GM15510 (cell line): Measurements from ENCODE around the gene ABCC4.

Experiments used
- POLR2A ChIP-seq: IDR thresholded peaks from 3 replicates; pipeline ENCODE4 v1.6.1; 2011; ENCODE audit warnings: borderline replicate concordance; ENCODE audit not compliant: insufficient read length; ENCODE audit errors: extremely low read depth

The ABCC4 gene

GRCh38 chr13:95204231-95204765, 97.0 kb downstream of the ABCC4 start:
- no peak for TF ChIP-seq POLR2A

DNA sequence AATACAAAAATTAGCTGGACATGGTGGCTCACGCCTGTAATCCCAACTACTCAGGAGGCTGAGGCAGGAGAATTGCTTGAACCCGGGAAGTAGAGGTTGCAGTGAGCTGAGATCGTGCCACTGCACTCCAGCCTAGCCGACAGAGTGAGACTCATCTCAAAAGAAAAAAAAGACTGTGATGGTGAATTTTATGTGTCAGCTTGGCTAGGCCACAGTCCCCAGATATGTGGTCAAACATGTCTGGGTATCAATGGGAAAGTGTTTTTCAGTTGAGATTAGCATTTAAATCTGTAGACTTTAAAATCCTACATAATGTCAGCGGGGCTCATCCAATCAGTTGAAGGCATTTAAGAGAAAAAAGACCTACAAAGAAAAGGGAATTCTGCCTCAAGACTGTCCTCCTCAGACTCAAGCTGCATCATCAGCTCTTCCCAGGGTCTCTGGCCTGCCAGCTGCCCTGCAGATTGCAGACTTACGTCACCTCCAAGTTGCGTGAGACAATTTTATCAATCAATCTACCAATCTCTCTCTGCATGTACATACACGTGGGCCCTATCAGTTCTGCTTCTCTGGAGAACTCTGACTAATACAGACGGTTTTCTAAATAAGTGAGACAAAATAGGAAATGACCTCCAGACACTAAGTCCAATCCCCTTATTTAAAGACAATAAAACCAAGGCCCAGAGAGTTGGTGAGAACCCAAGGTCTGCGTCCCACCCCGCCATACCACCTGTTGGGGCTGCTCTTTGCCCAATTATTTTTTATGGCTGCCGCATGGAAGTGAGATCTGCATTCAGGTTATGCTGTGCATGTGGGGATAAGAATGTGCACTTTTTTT, 99.2 kb downstream of the ABCC4 start:
- TF ChIP-seq POLR2A = no peak

DNA sequence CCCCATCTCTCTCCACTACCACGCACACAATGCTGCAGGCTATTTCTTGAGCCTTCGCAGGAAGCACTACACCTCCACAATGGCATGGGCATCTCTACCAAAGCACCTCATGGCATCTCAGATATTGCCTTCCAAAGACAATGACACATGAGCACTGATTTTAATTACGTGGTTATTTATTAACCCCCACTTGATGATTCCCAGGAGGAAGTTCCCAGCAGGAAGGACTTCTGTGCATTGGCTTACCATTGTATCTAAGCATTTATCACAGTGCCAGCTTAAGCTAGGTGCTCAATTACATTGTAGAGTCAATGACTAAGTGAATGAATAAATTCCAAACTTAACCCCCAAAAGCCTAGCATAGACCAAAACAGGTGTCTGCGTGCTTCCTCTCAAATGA, 101.4 kb downstream of the ABCC4 start:
- no peak for TF ChIP-seq POLR2A

- no peak for TF ChIP-seq POLR2A
Observed at GRCh38 chr13:95197548-95197947, 103.7 kb downstream of the ABCC4 start.

DNA sequence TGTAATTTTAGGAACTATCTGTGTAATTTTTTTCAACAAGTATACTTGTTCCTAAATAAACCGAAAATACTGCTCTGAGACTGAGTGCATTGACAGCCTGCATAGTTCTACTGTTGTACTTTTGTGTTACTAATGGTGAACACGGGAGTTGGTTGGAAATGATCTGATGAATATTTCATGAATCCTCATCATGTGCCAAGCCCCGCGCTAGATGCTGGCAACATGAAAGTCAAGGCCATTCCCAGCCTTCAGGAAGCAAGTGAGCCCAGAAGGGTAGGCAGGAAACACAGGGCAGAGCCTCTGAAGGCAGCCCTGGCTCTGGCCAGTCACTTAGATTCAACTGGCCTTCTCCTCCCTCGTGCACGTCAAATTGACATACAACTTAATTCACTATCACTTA, 106.1 kb downstream of the ABCC4 start:
- no peak for TF ChIP-seq POLR2A

GRCh38 chr13:95193509-95194230, 107.6 kb downstream of the ABCC4 start:
- no peak for TF ChIP-seq POLR2A

DNA sequence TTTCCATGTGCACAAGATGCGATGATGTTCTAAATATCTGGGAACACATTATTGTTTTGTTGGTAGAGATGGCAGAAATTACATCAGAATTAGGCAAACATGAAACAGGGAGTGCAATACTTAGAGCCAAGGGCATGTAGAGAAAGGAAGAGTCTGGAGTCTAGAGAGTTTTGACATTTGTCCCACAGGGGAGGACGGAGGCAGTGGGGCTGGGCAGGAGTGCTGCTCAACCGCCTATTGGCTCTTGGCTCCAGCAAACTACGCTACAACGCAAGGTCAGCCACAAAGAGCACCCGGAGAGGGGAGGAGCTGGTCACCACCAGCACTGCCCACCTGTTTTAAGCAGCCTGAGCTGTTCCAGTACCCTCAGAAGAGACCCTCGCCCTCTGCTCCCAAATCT, 108.3 kb downstream of the ABCC4 start:
- no peak for TF ChIP-seq POLR2A

- TF ChIP-seq POLR2A = no peak
Observed at GRCh38 chr13:95191821-95192563, 109.3 kb downstream of the ABCC4 start.

DNA sequence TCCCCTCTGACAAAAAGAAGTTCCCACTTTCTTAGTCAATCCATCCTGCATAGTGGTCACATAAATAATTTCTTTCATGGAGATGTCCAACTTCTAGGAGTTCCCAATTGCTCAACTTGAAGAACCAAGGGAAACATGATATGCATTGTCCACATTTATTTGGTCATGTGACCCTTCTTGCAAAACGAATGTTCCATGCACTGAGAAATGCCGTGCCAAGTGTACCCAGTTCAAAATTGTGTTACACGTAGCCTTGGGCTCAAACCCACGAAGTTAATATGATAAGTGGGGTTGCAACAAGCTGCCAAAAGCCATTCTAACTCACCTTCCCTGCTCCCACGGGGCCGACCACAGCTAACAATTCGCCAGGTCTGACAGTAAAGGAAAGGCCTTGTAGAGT, 113.1 kb downstream of the ABCC4 start:
- TF ChIP-seq POLR2A = no peak

DNA sequence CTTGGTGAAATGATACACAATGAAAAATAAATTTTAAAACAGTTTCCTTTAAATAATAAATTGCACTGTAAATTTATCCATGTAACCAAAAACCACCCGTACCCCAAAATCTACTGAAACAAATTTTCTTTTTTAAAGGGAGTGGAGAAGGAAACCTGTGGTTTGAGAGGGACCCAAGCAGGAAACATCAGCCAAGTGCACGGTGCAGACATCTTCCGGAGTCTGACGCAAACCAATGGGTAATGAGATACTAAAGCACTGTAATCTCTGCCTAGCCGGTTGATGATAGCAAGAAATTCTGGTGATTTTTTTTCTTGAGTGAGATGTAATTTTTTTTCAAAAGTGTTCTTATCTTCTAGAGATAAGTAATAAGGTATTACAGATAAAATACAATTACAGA, 115.4 kb downstream of the ABCC4 start:
- TF ChIP-seq POLR2A = no peak

DNA sequence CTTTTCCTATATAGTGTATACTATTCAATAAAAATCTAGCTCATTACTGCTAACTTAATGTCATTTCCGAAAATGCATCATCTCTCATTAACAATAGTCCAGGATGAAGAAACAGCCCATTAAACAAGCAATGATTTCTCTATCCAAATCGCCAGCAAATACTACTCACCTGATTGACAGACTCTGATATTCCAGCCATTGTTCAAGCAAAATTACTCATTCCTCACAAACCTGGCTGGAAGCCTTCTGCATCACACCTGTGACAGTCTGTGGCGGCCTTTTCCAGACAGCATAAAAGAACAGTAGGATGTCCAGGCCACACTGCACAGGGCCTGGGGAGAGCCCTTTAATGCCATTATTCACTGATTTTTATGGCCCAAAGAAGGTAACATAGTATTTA, 115.9 kb downstream of the ABCC4 start:
- no peak for TF ChIP-seq POLR2A

DNA sequence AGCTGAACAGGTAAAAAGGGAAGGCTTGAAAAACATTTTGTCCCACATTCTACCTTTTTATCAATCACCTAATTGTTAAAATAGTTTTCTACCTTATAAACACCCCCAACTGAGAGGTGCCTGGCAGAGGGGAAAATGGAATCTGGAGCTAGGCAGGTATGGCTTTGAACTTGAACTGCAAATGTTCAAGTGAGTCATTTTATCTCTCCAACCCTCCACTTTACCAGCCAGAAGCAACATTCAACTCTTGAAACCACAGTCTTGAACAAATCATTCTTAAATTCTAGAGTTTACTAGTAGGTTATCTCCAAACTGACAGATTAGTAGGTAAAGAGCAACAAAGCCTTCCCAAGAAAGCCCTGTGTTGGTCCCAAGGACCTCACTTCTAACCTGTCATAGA, 116.9 kb downstream of the ABCC4 start:
- TF ChIP-seq POLR2A = no peak

DNA sequence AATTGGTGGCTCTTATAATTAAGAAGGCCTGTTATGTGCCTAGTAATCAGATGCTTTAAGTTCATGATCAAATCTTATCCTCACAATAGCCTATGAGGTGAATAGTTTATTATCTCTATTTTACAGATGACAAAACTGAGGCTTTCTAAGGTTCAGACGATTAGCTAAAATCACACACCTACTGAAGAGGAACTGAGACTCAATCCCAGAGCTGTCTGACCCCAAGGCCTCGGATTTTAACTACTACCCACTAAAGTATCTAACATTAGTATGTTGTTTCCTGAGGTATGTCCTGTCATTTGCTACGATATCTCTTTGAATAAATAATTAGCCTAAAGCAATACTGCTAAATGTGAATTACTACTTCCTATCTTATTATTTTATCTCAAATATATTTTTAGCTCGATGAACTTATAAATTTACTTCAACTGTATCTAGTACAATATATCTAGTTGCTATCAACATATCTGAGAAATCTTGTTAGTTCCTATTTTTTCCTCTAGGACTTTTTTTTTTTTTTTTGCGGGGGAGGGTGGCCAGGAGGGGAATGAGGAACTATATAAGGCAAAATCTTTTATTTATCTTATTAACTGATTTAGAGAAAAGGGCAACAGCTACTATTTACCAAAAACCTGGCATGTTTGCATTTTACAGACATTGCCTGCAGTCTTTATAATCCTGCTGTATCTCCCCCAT, 118.5 kb downstream of the ABCC4 start:
- no peak for TF ChIP-seq POLR2A

GRCh38 chr13:95181586-95181985, 119.7 kb downstream of the ABCC4 start:
- no peak for TF ChIP-seq POLR2A
